ENCODE results near the gene TMBIM1. TPM values are rescaled to one million over a fixed set of nuclear protein-coding genes. Genes with fewer than 3 reads are reported as not detected.

Gene TMBIM1
- total RNA-seq, 1 donor from 2014 or later, result 109 TPM

DNA sequence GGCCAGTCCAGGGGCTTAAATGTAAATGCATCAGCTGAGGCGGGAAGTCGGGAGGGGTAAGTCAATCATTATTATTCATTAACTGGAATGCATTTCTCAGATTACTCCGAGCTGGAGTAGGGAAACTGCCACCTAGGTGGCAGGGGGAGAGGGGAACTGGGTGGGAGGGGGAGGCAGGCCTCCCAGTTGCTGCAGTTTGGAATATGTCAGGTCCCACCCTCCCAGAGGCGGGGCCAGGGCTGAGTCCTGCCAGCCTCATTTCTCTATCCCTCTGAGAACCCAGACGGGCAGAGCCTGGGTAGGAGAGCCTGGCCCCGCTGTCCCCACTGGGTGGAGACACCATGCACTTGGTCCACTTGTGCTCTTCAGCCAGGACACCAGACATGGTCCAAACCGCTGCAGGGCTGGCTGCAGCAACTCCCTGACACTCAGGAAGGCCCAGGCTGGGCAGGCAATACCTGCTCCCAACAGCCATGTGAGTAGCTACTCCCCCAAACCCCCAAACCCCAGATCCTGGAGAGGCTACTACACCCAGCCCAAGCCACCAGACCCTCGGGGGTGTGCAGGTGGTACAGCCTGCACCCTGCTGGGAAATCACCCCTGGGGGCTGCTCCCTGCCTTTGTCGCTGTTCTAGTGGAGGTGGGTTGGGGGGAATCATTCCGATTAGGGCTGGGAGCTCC is 31.4 kb downstream of the TMBIM1 start, which contains the start of gene GPBAR1:
Gene GPBAR1, plus strand, starts transcription at position 274 of the 681 bp plus-strand sequence. CDS start 1,710 bp downstream, outside the sequence.
- TF ChIP-seq, protein P1, sequence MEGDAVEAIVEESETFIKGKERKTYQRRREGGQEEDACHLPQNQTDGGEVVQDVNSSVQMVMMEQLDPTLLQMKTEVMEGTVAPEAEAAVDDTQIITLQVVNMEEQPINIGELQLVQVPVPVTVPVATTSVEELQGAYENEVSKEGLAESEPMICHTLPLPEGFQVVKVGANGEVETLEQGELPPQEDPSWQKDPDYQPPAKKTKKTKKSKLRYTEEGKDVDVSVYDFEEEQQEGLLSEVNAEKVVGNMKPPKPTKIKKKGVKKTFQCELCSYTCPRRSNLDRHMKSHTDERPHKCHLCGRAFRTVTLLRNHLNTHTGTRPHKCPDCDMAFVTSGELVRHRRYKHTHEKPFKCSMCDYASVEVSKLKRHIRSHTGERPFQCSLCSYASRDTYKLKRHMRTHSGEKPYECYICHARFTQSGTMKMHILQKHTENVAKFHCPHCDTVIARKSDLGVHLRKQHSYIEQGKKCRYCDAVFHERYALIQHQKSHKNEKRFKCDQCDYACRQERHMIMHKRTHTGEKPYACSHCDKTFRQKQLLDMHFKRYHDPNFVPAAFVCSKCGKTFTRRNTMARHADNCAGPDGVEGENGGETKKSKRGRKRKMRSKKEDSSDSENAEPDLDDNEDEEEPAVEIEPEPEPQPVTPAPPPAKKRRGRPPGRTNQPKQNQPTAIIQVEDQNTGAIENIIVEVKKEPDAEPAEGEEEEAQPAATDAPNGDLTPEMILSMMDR (conservative IDR thresholded peaks at IDR 0.05; ENCODE audit: low read depth, low read length), result no peak
- no peak for DNase-seq (ENCODE audit: low read depth)
- no peak within 1 kb of the TSS for H3K4me3 ChIP-seq (ENCODE audit: low read depth, low read length)

DNA sequence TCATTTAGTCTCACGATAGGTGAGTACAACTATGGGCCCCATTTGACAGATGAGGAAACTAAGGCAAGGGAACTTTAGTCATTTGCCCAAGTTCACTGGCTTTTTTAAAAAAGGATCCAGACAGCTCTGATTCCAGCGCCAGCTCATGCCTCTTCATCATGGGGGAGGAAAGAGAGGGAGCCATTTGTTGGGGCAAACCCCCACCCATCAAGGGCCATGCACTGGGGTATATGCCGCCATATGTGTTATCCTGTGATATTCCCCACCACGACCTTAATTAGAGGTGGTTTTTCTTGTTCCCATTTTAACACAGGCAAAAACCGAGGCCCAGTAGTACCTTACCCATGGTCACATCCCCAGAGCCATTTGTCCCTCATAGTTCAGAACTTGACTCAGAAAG is 32.1 kb downstream of the TMBIM1 start:
- DNase-seq (ENCODE audit: low read depth), result no peak
- no peak overlapping the region for H3K4me3 ChIP-seq (ENCODE audit: low read depth, low read length)
- TF ChIP-seq, protein P1 (conservative IDR thresholded peaks at IDR 0.05; ENCODE audit: low read depth, low read length), result no peak

DNA sequence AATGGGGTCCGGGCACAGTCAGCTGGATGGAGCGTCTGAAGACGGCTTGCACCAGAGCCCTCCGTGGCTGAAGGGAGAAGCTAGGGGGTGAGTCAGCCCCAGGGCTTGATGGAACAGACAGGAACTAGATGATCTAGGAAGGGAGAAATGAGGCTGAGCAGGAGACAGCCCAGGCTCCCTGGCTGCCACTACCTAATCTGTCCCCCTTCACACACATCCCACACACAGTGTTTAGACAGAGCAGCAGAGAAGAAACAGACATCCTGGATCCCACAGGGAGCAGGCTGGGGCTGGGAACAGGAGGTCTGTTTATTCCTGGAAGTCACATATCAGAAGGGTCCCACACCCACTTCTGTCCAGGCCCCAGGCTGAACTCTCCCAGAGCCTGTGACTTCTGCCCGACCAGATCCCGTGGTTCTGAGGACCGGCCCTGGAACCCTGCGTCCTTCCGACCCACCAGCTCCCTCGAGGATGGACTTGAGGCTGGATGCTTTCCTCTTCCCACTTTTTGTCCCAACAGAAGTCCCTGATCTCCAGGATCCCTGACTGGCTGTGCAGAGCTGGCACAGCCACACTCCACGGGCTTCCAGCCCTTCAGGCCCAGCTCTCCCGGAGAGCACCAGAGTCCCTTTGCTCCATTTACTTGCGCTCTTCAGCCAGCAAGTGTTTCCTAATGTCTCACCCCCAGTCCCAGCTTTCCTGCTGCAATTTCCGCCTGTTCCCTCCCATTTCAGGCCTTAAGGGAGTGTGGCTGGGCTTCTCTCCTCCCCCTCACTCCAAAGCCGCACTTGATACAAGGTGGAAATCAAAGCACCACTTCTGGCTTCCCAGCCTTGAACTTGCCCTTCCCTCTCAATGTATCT is 33.0 kb downstream of the TMBIM1 start:
- H3K4me3 ChIP-seq (ENCODE audit: low read depth, low read length), result no peak overlapping the region
- no peak for DNase-seq (ENCODE audit: low read depth)
- TF ChIP-seq, protein P1 (conservative IDR thresholded peaks at IDR 0.05; ENCODE audit: low read depth, low read length), result no peak

DNA sequence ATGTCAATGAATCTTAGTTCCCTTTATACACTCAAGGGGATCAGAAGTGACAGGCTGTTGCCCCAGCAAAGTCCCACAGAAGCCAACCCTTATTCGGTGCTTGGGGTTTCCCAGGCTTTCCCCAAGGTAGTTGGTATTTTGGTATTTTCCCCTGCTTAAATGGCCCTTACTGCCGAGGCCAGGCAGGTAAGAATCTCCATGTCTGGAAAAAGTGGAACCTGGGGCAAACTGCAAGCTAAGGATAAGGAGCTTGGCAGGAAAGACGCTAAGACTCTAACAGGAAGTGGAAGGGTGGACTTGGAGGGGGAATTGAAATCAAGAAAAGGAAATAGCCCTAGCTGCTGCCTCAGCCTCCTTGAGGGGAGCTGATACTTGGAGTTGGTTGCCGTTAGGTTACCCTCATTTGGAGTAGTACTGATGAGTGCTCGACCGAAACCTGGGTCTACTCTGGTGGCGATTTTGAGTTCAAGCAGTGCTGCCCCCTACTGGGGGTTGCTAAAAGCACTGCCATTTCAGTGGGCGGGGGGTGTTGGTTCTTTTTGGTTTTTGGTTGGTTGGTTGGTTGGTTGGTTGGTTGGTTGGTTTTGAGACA is 34.8 kb downstream of the TMBIM1 start:
- DNase-seq (ENCODE audit: low read depth), result no peak
- TF ChIP-seq, protein P1 (conservative IDR thresholded peaks at IDR 0.05; ENCODE audit: low read depth, low read length), result peak; percentile 81
- H3K4me3 ChIP-seq (ENCODE audit: low read depth, low read length), result no peak overlapping the region

DNA sequence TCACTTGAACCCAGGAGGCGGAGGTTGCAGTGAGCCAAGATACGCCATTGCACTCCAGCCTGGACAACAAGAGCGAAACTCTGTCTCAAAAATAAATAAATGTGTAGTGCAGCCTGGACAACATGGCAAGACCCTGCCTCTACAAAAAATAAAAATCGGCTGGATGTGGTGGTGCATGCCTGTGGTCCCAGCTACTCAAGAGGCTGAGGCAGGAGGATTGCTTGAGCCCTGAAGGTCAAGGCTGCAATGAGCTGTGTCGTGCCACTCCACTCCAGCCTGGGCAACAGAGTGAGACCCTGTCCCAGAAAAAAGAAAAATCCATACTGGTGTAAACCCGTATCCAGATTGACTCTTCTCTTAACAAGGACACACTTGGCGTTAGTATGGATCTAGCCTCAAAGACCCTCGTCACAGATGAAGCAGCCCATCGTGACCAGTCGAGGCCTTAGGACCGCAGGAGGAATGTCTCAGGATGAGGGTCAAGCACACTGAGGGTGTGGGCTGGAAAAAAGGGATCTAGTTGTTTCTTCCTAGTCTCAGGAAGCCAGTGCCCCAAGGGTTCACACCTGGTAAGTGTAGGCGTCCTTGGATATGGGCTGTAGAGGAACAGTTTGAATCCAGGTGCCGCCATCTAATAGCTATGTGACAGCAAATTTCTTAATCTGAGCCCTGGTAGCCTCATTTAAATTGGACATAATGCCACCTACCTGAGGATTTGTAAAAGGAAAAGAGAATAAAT is 35.5 kb downstream of the TMBIM1 start:
- TF ChIP-seq, protein P1 (conservative IDR thresholded peaks at IDR 0.05; ENCODE audit: low read depth, low read length), result no peak
- H3K4me3 ChIP-seq (ENCODE audit: low read depth, low read length), result no peak overlapping the region
- no peak for DNase-seq (ENCODE audit: low read depth)

DNA sequence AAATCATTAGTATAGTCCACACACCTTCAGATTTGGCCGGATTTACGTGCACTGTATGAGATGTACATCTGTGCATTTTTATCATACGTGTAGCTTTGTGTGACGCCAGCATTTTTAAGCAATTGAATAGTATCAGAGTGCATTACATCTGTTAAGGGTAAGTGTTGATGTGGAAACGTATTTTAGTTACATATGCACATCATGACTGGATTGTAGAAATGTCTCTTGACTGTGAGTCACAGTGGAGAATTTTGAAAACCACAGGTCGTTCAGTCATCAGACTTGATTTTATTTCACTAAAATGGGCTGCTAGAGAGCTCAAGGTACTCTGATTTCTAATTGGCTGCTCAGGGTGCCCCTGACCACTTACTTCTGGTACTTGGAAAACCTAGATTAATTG is 36.9 kb downstream of the TMBIM1 start:
- no peak overlapping the region for H3K4me3 ChIP-seq (ENCODE audit: low read depth, low read length)
- TF ChIP-seq, protein P1 (conservative IDR thresholded peaks at IDR 0.05; ENCODE audit: low read depth, low read length), result no peak
- DNase-seq (ENCODE audit: low read depth), result no peak

Data from epithelial cell of proximal tubule (primary cell).